Karpas-422 (cell line): ENCODE measurements around the gene FOXL1. TPM values are rescaled to one million over a fixed set of nuclear protein-coding genes. Genes with fewer than 3 reads are reported as not detected.

Experiments
- DNase-seq: peaks from one replicate; pipeline ENCODE4 v3.0.0-alpha.2; 2015
- H2AFZ ChIP-seq: fragments of 200-600 bp; sonication (generic); 2 replicates; pipeline ENCODE4 v1.6.1; 2014; ENCODE audit warnings: antibody characterized with exemption, low read length, mixed read lengths
- H3K27ac ChIP-seq: fragments of 200-600 bp; sonication (generic); 2 replicates; pipeline ENCODE4 v1.5.1; 2014; ENCODE audit warnings: mild to moderate bottlenecking, low read length, moderate library complexity
- H3K27me3 ChIP-seq: fragments of 200-600 bp; sonication (generic); 2 replicates; pipeline ENCODE4 v1.6.1; 2014; ENCODE audit warnings: low read length, mixed read lengths
- H3K36me3 ChIP-seq: fragments of 200-600 bp; sonication (generic); 2 replicates; pipeline ENCODE4 v1.6.1; 2014; ENCODE audit warnings: low read length, mixed read lengths; ENCODE audit not compliant: insufficient read depth
- H3K4me1 ChIP-seq: fragments of 200-600 bp; sonication (generic); 2 replicates; pipeline ENCODE4 v1.6.1; 2014; ENCODE audit warnings: mild to moderate bottlenecking, low read length, mixed read lengths
- H3K4me2 ChIP-seq: fragments of 200-600 bp; sonication (generic); 2 replicates; pipeline ENCODE4 v1.6.1; 2014; ENCODE audit warnings: low read length, low read depth, mild to moderate bottlenecking; ENCODE audit not compliant: poor library complexity, severe bottlenecking
- H3K4me3 ChIP-seq: fragments of 200-600 bp; sonication (generic); 2 replicates; pipeline ENCODE4 v1.5.1; 2014; ENCODE audit warnings: mild to moderate bottlenecking, antibody characterized with exemption, low read length, mixed read lengths
- H3K79me2 ChIP-seq: fragments of 200-600 bp; sonication (generic); 2 replicates; pipeline ENCODE4 v1.6.1; 2014; ENCODE audit warnings: mild to moderate bottlenecking, low read length, mixed read lengths
- H3K9ac ChIP-seq: fragments of 200-600 bp; sonication (generic); 2 replicates; pipeline ENCODE4 v1.6.0; 2014; ENCODE audit warnings: low read length
- H3K9me2 ChIP-seq: fragments of 200-600 bp; sonication (generic), shearing (Covaris generic); replicated peaks from 2 replicates; pipeline ENCODE4 v1.6.0; 2014; ENCODE audit warnings: mild to moderate bottlenecking, low read length, moderate library complexity; ENCODE audit not compliant: insufficient read depth
- H3K9me3 ChIP-seq: fragments of 300-700, 200-600 bp; sonication (generic); 2 replicates; pipeline ENCODE4 v1.6.1; 2014; ENCODE audit warnings: low read length, mixed read lengths
- H4K20me1 ChIP-seq: fragments of 200-600 bp; sonication (generic); 2 replicates; pipeline ENCODE4 v1.6.1; 2014; ENCODE audit warnings: mild to moderate bottlenecking, antibody characterized with exemption, low read length, low read depth; ENCODE audit not compliant: insufficient read depth
- total RNA-seq: library from RNA; depleted of rRNA; stranded (reverse); fragments of >200 nt; shearing (Covaris generic); gene quantifications from 2 replicates; pipeline ENCODE4 v1.2.3, GENCODE V29; 2014; ENCODE audit warnings: low replicate concordance

The FOXL1 gene
- total RNA-seq, 1 experiment from 2014 or later = not detected

GRCh38 chr16:86580063-86580790 is 1.9 kb downstream of the FOXL1 start:
- Histone ChIP-seq H3K9me3 (no peaks in the 10 kb centered on the region), H3K9me2 (no peaks in the 10 kb centered on the region), H3K4me3 (no peak overlapping the region), H3K4me2 (no peak overlapping the region), H3K27me3 (no peaks in the 10 kb centered on the region), H3K4me1 (no peaks in the 10 kb centered on the region), H4K20me1 (no peaks in the 10 kb centered on the region), H2AFZ (no peak overlapping the region), H3K79me2 (no peaks in the 10 kb centered on the region), H3K27ac (no peak overlapping the region), H3K9ac (no peak overlapping the region), H3K36me3 (no peaks in the 10 kb centered on the region)
- DNase-seq = no peak

GRCh38 chr16:86580791-86581170 is 2.4 kb downstream of the FOXL1 start:
- no peak for DNase-seq
- H3K4me1 ChIP-seq = no peaks in the 10 kb centered on the region
- H3K4me3 ChIP-seq = no peak overlapping the region
- H2AFZ ChIP-seq = no peak overlapping the region
- no peaks in the 10 kb centered on the region for H3K9me2 ChIP-seq
- H3K27me3 ChIP-seq = no peaks in the 10 kb centered on the region
- no peaks in the 10 kb centered on the region for H3K9me3 ChIP-seq
- no peaks in the 10 kb centered on the region for H3K79me2 ChIP-seq
- no peaks in the 10 kb centered on the region for H4K20me1 ChIP-seq
- no peak overlapping the region for H3K4me2 ChIP-seq
- H3K27ac ChIP-seq = no peak overlapping the region
- H3K9ac ChIP-seq = no peak overlapping the region
- H3K36me3 ChIP-seq = no peaks in the 10 kb centered on the region

- H3K27me3 ChIP-seq = no peaks in the 10 kb centered on the region
- DNase-seq = no peak
- no peaks in the 10 kb centered on the region for H3K4me1 ChIP-seq
- no peaks in the 10 kb centered on the region for H3K36me3 ChIP-seq
- H3K79me2 ChIP-seq = no peaks in the 10 kb centered on the region
- H4K20me1 ChIP-seq = no peaks in the 10 kb centered on the region
- H3K9ac ChIP-seq = no peak overlapping the region
- no peak overlapping the region for H3K4me3 ChIP-seq
- no peak overlapping the region for H2AFZ ChIP-seq
- no peaks in the 10 kb centered on the region for H3K9me2 ChIP-seq
- no peak overlapping the region for H3K4me2 ChIP-seq
- no peak overlapping the region for H3K27ac ChIP-seq
- H3K9me3 ChIP-seq = no peaks in the 10 kb centered on the region
Measured at GRCh38 chr16:86581458-86581857, 3.1 kb downstream of the FOXL1 start.

- no peak overlapping the region for H3K27ac ChIP-seq
- H3K9me2 ChIP-seq = no peaks in the 10 kb centered on the region
- no peaks in the 10 kb centered on the region for H3K9me3 ChIP-seq
- no peak overlapping the region for H3K4me2 ChIP-seq
- H3K4me1 ChIP-seq = no peaks in the 10 kb centered on the region
- H3K36me3 ChIP-seq = no peaks in the 10 kb centered on the region
- no peaks in the 10 kb centered on the region for H3K79me2 ChIP-seq
- H2AFZ ChIP-seq = no peak overlapping the region
- no peak for DNase-seq
- no peaks in the 10 kb centered on the region for H4K20me1 ChIP-seq
- H3K4me3 ChIP-seq = no peak overlapping the region
- no peaks in the 10 kb centered on the region for H3K27me3 ChIP-seq
- no peak overlapping the region for H3K9ac ChIP-seq
Measured at GRCh38 chr16:86584071-86584685, 5.8 kb downstream of the FOXL1 start.

- no peaks in the 10 kb centered on the region for H3K36me3 ChIP-seq
Measured at GRCh38 chr16:86584726-86585721, 6.7 kb downstream of the FOXL1 start.

GRCh38 chr16:86585821-86586611 is 7.7 kb downstream of the FOXL1 start:
- H2AFZ ChIP-seq = no peak overlapping the region

More at GRCh38 chr16:86584726-86585721, 6.7 kb downstream of the FOXL1 start:
- Histone ChIP-seq H3K27me3 (no peaks in the 10 kb centered on the region), H3K9me2 (no peaks in the 10 kb centered on the region), H3K79me2 (no peaks in the 10 kb centered on the region), H3K4me2 (no peak overlapping the region), H2AFZ (no peak overlapping the region), H3K27ac (no peak overlapping the region), H4K20me1 (no peaks in the 10 kb centered on the region), H3K9ac (no peak overlapping the region), H3K9me3 (no peaks in the 10 kb centered on the region), H3K4me3 (no peak overlapping the region), H3K4me1 (no peaks in the 10 kb centered on the region)
- no peak for DNase-seq

GRCh38 chr16:86587487-86587886 is 9.1 kb downstream of the FOXL1 start:
- Histone ChIP-seq H4K20me1 (no peaks in the 10 kb centered on the region), H2AFZ (no peak overlapping the region), H3K36me3 (no peaks in the 10 kb centered on the region), H3K27ac (no peak overlapping the region), H3K4me3 (no peak overlapping the region), H3K27me3 (no peaks in the 10 kb centered on the region), H3K79me2 (no peaks in the 10 kb centered on the region), H3K9me3 (no peaks in the 10 kb centered on the region), H3K9me2 (no peaks in the 10 kb centered on the region), H3K9ac (no peak overlapping the region), H3K4me2 (no peak overlapping the region), H3K4me1 (no peaks in the 10 kb centered on the region)
- no peak for DNase-seq

More at GRCh38 chr16:86585821-86586611, 7.7 kb downstream of the FOXL1 start:
- H3K4me2 ChIP-seq = no peak overlapping the region
- H3K4me3 ChIP-seq = no peak overlapping the region
- no peaks in the 10 kb centered on the region for H3K27me3 ChIP-seq
- no peak overlapping the region for H3K27ac ChIP-seq
- H3K79me2 ChIP-seq = no peaks in the 10 kb centered on the region
- H3K36me3 ChIP-seq = no peaks in the 10 kb centered on the region
- H3K4me1 ChIP-seq = no peaks in the 10 kb centered on the region
- H3K9ac ChIP-seq = no peak overlapping the region
- no peak for DNase-seq
- no peaks in the 10 kb centered on the region for H4K20me1 ChIP-seq
- no peaks in the 10 kb centered on the region for H3K9me3 ChIP-seq
- H3K9me2 ChIP-seq = no peaks in the 10 kb centered on the region
